Measurements from ENCODE around the gene MARCHF4. TPM values are rescaled to one million over a fixed set of nuclear protein-coding genes. Genes with fewer than 3 reads are reported as not detected.

MARCHF4 gene
- total RNA-seq, 1 donor from 2014 or later = not detected

DNA sequence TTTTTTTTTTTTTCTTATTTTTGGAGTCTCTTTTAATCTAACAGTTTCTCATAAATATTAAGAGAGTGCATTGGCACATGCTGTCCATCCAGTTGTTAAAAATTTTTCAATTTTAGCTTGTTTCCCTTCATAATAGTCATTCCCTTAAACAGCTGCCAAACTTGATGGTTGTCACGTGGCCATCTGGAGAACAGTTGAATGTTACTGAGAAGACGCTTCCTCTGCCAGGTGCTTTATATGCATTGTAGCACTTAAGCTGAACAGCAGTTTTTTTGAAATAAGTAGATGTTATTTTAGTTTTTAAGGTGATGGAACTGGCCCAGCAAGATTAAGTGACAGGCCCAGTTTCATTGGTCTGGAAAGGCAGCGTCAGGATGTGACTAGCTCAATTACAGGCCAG lies 43.3 kb upstream of the MARCHF4 start:
- Histone ChIP-seq H3K36me3 (peaks cover 17 to 44% of the 10 kb centered on the region in 2 donors), H3K27ac (no peak overlapping the region), H3K9me3 (no peaks in the 10 kb centered on the region), H3K27me3 (no peaks in the 10 kb centered on the region), H3K4me3 (no peak overlapping the region), H3K4me1 (no peaks in the 10 kb centered on the region)
- TF ChIP-seq, protein P1, sequence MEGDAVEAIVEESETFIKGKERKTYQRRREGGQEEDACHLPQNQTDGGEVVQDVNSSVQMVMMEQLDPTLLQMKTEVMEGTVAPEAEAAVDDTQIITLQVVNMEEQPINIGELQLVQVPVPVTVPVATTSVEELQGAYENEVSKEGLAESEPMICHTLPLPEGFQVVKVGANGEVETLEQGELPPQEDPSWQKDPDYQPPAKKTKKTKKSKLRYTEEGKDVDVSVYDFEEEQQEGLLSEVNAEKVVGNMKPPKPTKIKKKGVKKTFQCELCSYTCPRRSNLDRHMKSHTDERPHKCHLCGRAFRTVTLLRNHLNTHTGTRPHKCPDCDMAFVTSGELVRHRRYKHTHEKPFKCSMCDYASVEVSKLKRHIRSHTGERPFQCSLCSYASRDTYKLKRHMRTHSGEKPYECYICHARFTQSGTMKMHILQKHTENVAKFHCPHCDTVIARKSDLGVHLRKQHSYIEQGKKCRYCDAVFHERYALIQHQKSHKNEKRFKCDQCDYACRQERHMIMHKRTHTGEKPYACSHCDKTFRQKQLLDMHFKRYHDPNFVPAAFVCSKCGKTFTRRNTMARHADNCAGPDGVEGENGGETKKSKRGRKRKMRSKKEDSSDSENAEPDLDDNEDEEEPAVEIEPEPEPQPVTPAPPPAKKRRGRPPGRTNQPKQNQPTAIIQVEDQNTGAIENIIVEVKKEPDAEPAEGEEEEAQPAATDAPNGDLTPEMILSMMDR (IDR thresholded peaks at IDR 0.05) = no peak
- no peak for DNase-seq (ENCODE audit: low spot score in 2 of 2)
- intact Hi-C loops (cut with DNase I) = no loop called here

DNA sequence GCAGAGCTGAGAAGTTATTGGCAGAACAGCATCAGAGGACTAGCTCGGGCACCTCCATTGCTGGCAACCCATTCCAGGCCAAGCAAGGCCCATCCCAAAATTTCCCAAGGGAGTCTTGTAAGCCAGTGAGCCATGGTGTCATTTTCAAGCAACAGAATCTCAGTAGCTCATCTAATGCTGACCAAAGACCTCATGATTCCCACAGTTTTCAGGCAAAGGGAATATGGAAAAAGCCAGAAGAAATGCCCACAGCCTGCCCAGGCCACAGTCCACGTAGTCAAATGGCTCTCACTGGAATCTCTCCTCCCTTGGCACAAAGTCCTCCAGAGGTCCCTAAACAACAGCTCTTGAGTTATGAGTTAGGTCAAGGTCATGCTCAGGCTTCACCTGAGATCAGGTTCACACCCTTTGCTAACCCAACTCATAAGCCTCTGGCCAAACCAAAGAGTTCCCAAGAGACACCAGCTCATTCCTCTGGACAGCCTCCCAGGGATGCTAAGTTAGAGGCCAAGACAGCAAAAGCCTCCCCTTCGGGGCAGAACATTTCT lies 42.6 kb upstream of the MARCHF4 start:
- Histone ChIP-seq H3K9me3 (no peaks in the 10 kb centered on the region), H3K4me1 (no peaks in the 10 kb centered on the region), H3K27me3 (no peaks in the 10 kb centered on the region), H3K36me3 (peaks cover 12 to 37% of the 10 kb centered on the region in 2 donors), H3K27ac (no peak overlapping the region), H3K4me3 (no peak overlapping the region)
- no peak for DNase-seq (ENCODE audit: low spot score in 2 of 2)
- TF ChIP-seq, protein P1 (IDR thresholded peaks at IDR 0.05) = no peak
- intact Hi-C loops (cut with DNase I) = loop anchor here (5.0 kb wide), 1 partner anchor 298 kb away; no protein-coding TSS in a partner anchor

DNA sequence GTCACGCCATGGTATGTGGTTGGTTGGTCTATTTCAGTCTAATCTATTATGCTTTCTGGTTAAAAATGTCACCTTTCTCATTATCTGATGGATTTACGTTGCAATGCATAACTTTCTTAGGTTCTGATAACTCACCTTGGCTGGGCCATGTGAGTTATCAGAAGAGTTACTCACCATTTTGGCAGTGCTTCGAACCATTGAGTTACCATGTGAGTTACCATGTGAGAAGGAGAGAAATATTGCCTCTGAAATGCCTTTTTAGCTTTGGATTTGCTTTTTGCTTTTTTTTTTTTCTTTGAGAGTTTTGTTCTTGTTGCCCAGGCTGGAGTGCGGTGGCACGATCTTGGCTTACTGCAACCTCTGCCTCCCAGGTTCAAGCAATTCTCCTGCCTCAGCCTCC lies 41.6 kb upstream of the MARCHF4 start:
- H3K4me3 ChIP-seq = no peak overlapping the region
- no peaks in the 10 kb centered on the region for H3K9me3 ChIP-seq
- TF ChIP-seq, protein P1 (IDR thresholded peaks at IDR 0.05) = no peak
- peaks cover 12 to 29% of the 10 kb centered on the region in 2 donors for H3K36me3 ChIP-seq
- H3K4me1 ChIP-seq = no peaks in the 10 kb centered on the region
- DNase-seq (ENCODE audit: low spot score in 2 of 2) = no peak
- H3K27ac ChIP-seq = no peak overlapping the region
- no peaks in the 10 kb centered on the region for H3K27me3 ChIP-seq
- intact Hi-C loops (cut with DNase I) = loop anchor here (5.0 kb wide), 1 partner anchor 297 kb away; no protein-coding TSS in a partner anchor

DNA sequence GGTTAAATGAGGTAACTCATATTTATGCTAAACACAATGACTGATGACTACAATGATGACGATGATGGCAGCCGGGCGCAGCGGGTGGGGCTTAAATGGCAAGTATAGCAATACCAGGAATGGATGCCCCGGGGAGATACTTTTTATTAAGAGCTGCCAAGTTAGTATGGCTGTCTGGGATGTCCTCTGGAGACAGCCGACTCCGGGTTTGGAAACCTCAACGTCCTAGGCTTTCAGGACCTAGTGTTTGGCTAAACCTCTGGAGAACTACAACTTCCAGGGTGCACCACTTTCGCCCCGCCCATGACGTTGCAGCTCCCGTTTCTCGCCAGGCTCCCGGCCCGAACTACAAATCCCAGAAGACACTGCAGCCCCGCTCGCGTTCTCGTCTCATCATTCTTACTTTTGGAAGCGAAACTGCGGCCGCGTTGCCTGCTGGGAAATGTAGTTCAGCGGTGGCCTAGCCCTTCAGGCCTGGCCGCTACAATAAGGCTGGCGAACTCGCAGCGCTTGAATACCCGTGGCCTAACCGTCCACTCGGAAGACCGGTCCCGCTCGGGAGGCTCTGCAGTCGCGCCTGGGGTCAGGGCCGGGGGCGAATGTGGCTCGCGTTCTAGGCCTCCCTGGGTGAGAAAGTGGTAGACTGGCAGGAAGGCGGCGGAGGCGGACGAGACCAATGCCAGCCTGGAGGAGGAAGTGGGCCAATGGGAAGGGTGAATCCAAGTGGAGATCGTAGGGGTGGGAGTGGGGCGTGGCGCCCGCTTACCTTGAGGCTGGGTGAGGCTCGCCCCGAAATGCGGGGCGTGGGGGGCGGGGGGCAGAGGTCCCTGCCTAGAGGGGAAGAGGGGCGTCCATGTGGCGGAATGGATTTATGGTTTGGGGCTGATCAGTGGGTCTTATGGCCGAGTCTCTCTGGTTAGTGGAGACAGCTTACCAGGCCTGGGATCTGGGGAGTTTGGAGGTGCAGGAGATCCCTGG lies 40.0 kb upstream of the MARCHF4 start, which contains the start of gene SMARCAL1:
Gene SMARCAL1 (plus strand): TSS at position 463 of the 978 bp plus-strand sequence. CDS start 2,221 bp downstream, outside the sequence.
- peak; percentile 96 to 99 for DNase-seq (ENCODE audit: low spot score in 2 of 2)
- Histone ChIP-seq H3K4me3 (peak within 1 kb of the TSS; percentile 79 to 89), H3K4me1 (no peaks in the 10 kb centered on the region), H3K9me3 (no peaks in the 10 kb centered on the region), H3K36me3 (peaks cover 12 to 25% of the 10 kb centered on the region in 2 donors), H3K27me3 (no peaks in the 10 kb centered on the region), H3K27ac (peak within 1 kb of the TSS; percentile 89 to 92)
- intact Hi-C loops (cut with DNase I) = loop anchor here (5.0 kb wide), 1 partner anchor 295 kb away; no protein-coding TSS in a partner anchor
- TF ChIP-seq, protein P1 (IDR thresholded peaks at IDR 0.05) = no peak

DNA sequence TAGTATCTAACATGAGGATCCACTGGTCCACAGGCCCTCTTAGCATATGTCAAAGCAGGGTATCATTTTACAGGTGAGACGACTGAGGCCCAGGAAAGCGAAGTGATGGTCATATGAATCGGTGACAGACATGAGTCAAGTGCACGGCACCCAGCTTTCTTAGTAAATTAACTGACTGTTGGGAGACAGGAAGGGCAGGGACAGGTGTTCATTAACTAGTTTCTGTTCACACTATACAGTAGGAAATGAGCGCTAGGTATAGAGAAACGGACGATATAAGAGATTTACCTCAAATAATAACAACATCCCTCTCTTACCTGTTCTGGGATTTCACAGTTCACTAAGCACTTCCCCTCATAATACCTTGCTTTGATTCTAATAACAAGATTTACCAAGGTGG lies 38.3 kb upstream of the MARCHF4 start:
- H3K36me3 ChIP-seq = peaks cover 3 to 11% of the 10 kb centered on the region in 2 donors
- H3K9me3 ChIP-seq = no peaks in the 10 kb centered on the region
- intact Hi-C loops (cut with DNase I) = loop anchor here (5.0 kb wide), 1 partner anchor 293 kb away; no protein-coding TSS in a partner anchor
- no peak overlapping the region for H3K4me3 ChIP-seq
- TF ChIP-seq, protein P1 (IDR thresholded peaks at IDR 0.05) = no peak
- H3K27ac ChIP-seq = no peak overlapping the region
- no peak for DNase-seq (ENCODE audit: low spot score in 2 of 2)
- H3K27me3 ChIP-seq = no peaks in the 10 kb centered on the region
- H3K4me1 ChIP-seq = no peaks in the 10 kb centered on the region

All from ascending aorta (tissue), 2 donors.